Brain microvascular endothelial cell (primary cell): ENCODE measurements around the gene AHI1.

Experiments used
- DNase-seq: peaks from one replicate; pipeline ENCODE4 v3.0.0-alpha.2; 2020
- H3K27ac ChIP-seq: fragments of 250-450 bp; sonication (Bioruptor Pico); 2 replicates; pipeline ENCODE4 v1.5.1; 2020; ENCODE audit warnings: mild to moderate bottlenecking, moderate library complexity
- H3K27me3 ChIP-seq: fragments of 250-450 bp; sonication (Bioruptor Pico); replicated peaks from 2 replicates; pipeline ENCODE4 v1.5.1; 2020; ENCODE audit warnings: mild to moderate bottlenecking
- H3K36me3 ChIP-seq: fragments of 250-450 bp; sonication (Bioruptor Pico); replicated peaks from 2 replicates; pipeline ENCODE4 v1.5.1; 2020; ENCODE audit warnings: mild to moderate bottlenecking
- H3K4me3 ChIP-seq: 2 replicates; pipeline ENCODE4 v1.5.1; 2011; ENCODE audit warnings: low read depth, mild to moderate bottlenecking, control low read depth, low read length, moderate library complexity
- CTCF ChIP-seq: IDR thresholded peaks from 2 replicates; pipeline ENCODE4 v1.5.1; 2011; ENCODE audit warnings: low read depth, mild to moderate bottlenecking, moderate library complexity, low read length, control low read depth, inconsistent platforms; ENCODE audit errors: missing control alignments
- in situ Hi-C: cut with HindIII; loops from 2 replicates; pipeline ENCODE4 v1.10.0; 2017; ENCODE audit warnings: low sequenced_read_pairs, low pct_ligation_motif_present

AHI1 gene

DNA sequence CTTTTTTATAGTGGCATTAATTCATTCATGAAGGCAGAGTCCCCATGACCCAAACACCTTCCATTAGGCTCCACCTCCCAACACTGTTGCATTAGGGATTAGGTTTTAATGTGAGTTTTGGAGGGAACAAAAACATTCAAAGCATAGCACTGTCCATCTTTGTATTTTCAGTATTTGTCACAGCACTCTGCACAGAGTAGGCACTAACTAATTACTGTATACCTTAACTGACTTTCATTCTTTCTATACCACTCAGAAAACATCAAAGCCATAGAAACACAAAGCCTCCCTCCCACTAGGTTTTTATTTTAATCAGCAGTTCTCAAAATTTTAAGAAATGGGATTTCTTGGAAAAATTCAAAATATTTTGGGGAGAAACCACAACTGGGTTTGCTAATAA lies 21.8 kb upstream of the AHI1 start:
- Histone ChIP-seq H3K36me3 (no peaks in the 10 kb centered on the region), H3K4me3 (no peak overlapping the region), H3K27me3 (no peaks in the 10 kb centered on the region), H3K27ac (no peak overlapping the region)
- no peak for TF ChIP-seq CTCF
- no peak for DNase-seq
- in situ Hi-C loops: no loop called here

GRCh38 chr6:135517527-135517926 lies 20.0 kb upstream of the AHI1 start:
- in situ Hi-C loops: no loop called here
- no peak for DNase-seq
- Histone ChIP-seq H3K4me3 (no peak overlapping the region), H3K27ac (no peak overlapping the region), H3K36me3 (no peaks in the 10 kb centered on the region), H3K27me3 (no peaks in the 10 kb centered on the region)
- no peak for TF ChIP-seq CTCF

- DNase-seq: no peak
- H3K4me3 ChIP-seq: no peak overlapping the region
- H3K27me3 ChIP-seq: no peaks in the 10 kb centered on the region
- no peak for TF ChIP-seq CTCF
- H3K27ac ChIP-seq: no peak overlapping the region
- H3K36me3 ChIP-seq: no peaks in the 10 kb centered on the region
- in situ Hi-C loops: no loop called here
These were observed 17.2 kb upstream of the AHI1 start for GRCh38 chr6:135514706-135515105.

DNA sequence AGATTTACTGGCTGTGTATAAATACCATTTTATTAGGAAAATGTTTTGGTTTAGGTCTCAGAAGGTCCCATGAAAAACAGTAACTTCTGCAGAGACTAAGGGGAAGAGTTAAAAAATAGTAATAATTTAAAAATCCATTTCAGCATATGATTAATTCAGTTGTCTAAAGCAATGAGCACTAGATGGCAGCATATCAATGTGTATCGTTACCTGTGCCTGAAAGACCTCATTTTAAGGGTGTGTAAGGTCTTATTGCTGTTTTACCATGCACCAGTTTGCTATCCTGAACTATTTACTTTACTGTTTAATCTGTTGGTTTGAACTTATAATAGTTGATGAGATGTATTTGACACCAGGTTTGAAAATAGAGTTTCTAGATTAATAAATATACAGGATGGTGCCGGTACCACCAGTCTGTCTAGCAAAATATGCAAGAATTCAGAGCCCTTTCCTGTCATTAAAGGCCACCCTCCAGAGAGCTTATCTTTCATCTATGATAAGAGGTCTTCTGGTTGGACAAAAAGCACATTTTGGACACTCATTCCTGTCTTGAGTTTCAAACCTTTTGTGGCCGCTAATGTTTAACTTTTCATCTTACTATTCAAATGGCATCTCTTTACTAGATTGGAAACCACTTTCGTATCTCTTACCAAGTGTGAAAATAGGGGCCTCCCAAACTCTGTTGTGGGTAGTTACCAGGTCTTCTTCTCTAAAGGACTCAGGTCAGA lies 8.9 kb upstream of the AHI1 start:
- peak; percentile 38 for DNase-seq
- H3K36me3 ChIP-seq: no peaks in the 10 kb centered on the region
- H3K4me3 ChIP-seq: no peak overlapping the region
- H3K27me3 ChIP-seq: no peaks in the 10 kb centered on the region
- no peak overlapping the region for H3K27ac ChIP-seq
- TF ChIP-seq CTCF: peak; percentile 48
- in situ Hi-C loops: no loop called here

GRCh38 chr6:135505648-135506047 lies 8.1 kb upstream of the AHI1 start:
- DNase-seq: no peak
- Histone ChIP-seq H3K27ac (no peak overlapping the region), H3K27me3 (no peaks in the 10 kb centered on the region), H3K4me3 (no peak overlapping the region), H3K36me3 (no peaks in the 10 kb centered on the region)
- TF ChIP-seq CTCF: no peak
- in situ Hi-C loops: no loop called here

DNA sequence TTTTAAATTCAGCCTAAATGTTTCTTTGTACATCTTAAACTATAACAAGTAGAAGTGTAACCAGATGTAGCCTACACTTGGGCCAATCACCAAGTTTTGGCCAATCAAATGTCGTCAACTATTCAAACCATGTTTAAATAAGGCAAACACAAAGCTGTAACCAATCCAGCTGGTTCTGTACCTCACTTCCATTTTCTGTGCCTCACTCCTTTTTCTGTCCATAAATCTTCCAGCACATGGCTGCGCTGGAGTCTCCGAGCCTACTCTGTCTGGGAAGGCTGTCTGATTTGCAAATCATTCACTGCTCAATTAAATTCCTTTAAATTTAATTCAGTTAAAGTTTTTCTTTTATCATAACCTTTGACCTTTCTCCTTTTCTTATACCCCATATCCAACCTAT lies 7.7 kb upstream of the AHI1 start:
- Histone ChIP-seq H3K27ac (no peak overlapping the region), H3K27me3 (no peaks in the 10 kb centered on the region), H3K4me3 (no peak overlapping the region), H3K36me3 (no peaks in the 10 kb centered on the region)
- no peak for DNase-seq
- in situ Hi-C loops: no loop called here
- no peak for TF ChIP-seq CTCF
